Right lobe of liver (tissue), 4 donors: ENCODE measurements around the gene MREG.

Experiments
- CTCF ChIP-seq, 4 donors: fragments of 200-600 bp in 3 of 4; fragments of 450-650 bp in 1 of 4; IDR thresholded peaks; one replicate each; pipeline versions ENCODE4 v1.5.1 to v1.8.0; 2016 to 2022; ENCODE audit warnings: antibody characterized with exemption in 4 of 4, mild to moderate bottlenecking in 2 of 4
- POLR2A ChIP-seq: fragments of 450-650 bp; IDR thresholded peaks from one replicate; pipeline ENCODE4 v1.6.1; 2017; ENCODE audit warnings: antibody characterized with exemption, mild to moderate bottlenecking
- donor health status: DM: no; HTN: no; CAD: no.
- donor health status: DM: no; HTN: no; CAD: no.
- donor health status: DM: no; HTN: yes; CAD: no.

GRCh38 chr2:216003876-216004696 is 9.3 kb downstream of the MREG start:
- no peak for TF ChIP-seq CTCF (IDR thresholded peaks at IDR 0.05)
- no peak for TF ChIP-seq POLR2A
